BLaER1 treated with 17β-estradiol and CSF1 and Interleukin-3, amounts not matched to agents 10 nM and 100 nM (cell line): Measurements from ENCODE around the gene TSC1.

ENCODE experiments used
- H3K27ac ChIP-seq, 11 experiments: shearing (Covaris generic); formaldehyde crosslinking; 2 replicates each; pipeline ENCODE4 v1.8.1; 2022
- H3K27me3 ChIP-seq, 11 experiments: shearing (Covaris generic); formaldehyde crosslinking; 2 replicates each; pipeline ENCODE4 v1.8.1; 2022
- H3K36me3 ChIP-seq, 11 experiments: shearing (Covaris generic); formaldehyde crosslinking; 2 replicates each; pipeline ENCODE4 v1.8.1; 2022
- H3K4me1 ChIP-seq, 10 experiments: shearing (Covaris generic); formaldehyde crosslinking; 2 replicates each; pipeline ENCODE4 v1.8.1; 2022
- H3K4me2 ChIP-seq, 11 experiments: shearing (Covaris generic); formaldehyde crosslinking; 2 replicates each; pipeline ENCODE4 v1.8.1; 2022
- H3K4me3 ChIP-seq, 10 experiments: shearing (Covaris generic); formaldehyde crosslinking; 2 replicates each; pipeline ENCODE4 v1.8.1; 2022
- H3K9ac ChIP-seq, 11 experiments: shearing (Covaris generic); formaldehyde crosslinking; 2 replicates each; pipeline ENCODE4 v1.8.1; 2022
- H3K9me3 ChIP-seq, 11 experiments: shearing (Covaris generic); formaldehyde crosslinking; replicated peaks in 1 of 11; 2 replicates each; pipeline ENCODE4 v1.8.1; 2022
- H4K20me1 ChIP-seq, 11 experiments: shearing (Covaris generic); formaldehyde crosslinking; 2 replicates each; pipeline ENCODE4 v1.8.1; 2022
- Cebpa-rat ChIP-seq, 11 experiments: shearing (Covaris generic); IDR thresholded peaks; 2 replicates each; pipeline ENCODE4 v1.8.1; 2022

Gene TSC1

GRCh38 chr9:132988244-132989013 lies 44.0 kb upstream of the TSC1 start:
- H3K9me3 ChIP-seq, result no peaks in the 10 kb centered on the region
- no peak for TF ChIP-seq Cebpa-rat (IDR thresholded peaks at IDR 0.05)
- no peaks in the 10 kb centered on the region for H3K36me3 ChIP-seq
- H3K4me3 ChIP-seq, result no peak overlapping the region
- H3K4me1 ChIP-seq, result peaks cover 38 to 100% (median 94%) of the 10 kb centered on the region in 10 experiments
- H4K20me1 ChIP-seq, result peaks cover 0 to 17% (median 0%) of the 10 kb centered on the region in 11 experiments; a peak in 3 of 22 replicates
- H3K4me2 ChIP-seq, result peak overlapping the region in 5 of 11 experiments; percentile 68 to 93 (median 92); a peak in 10 of 22 replicates
- no peak overlapping the region for H3K9ac ChIP-seq
- no peak overlapping the region for H3K27ac ChIP-seq
- H3K27me3 ChIP-seq, result peaks cover 0 to 40% (median 5%) of the 10 kb centered on the region in 11 experiments; a peak in 7 of 22 replicates

- Histone ChIP-seq H3K9ac (0 out of 22 replicates have a peak overlapping the region, but pooled peaks of 1 of the 11 experiments have one; percentile 29), H3K36me3 (no peaks in the 10 kb centered on the region)
Measured at GRCh38 chr9:132986640-132987620, 42.5 kb upstream of the TSC1 start.

GRCh38 chr9:132986114-132986513 lies 41.7 kb upstream of the TSC1 start:
- Histone ChIP-seq H3K9ac (no peak overlapping the region), H3K4me3 (no peak overlapping the region), H3K9me3 (no peaks in the 10 kb centered on the region), H4K20me1 (peaks cover 0 to 18% (median 0%) of the 10 kb centered on the region in 11 experiments; a peak in 3 of 22 replicates), H3K27ac (no peak overlapping the region), H3K4me1 (peaks cover 38 to 92% (median 87%) of the 10 kb centered on the region in 10 experiments), H3K36me3 (no peaks in the 10 kb centered on the region), H3K4me2 (peak overlapping the region in 9 of 11 experiments; percentile 50 to 93 (median 71); a peak in 18 of 22 replicates), H3K27me3 (peaks cover 5 to 32% (median 10%) of the 10 kb centered on the region in 11 experiments)
- TF ChIP-seq Cebpa-rat (IDR thresholded peaks at IDR 0.05), result no peak

More at GRCh38 chr9:132986640-132987620, 42.5 kb upstream of the TSC1 start:
- Histone ChIP-seq H3K9me3 (no peaks in the 10 kb centered on the region), H3K27me3 (peaks cover 0 to 34% (median 5%) of the 10 kb centered on the region in 11 experiments; a peak in 8 of 22 replicates), H3K4me2 (peak overlapping the region; percentile 40 to 93 (median 69)), H4K20me1 (peaks cover 0 to 18% (median 0%) of the 10 kb centered on the region in 11 experiments; a peak in 3 of 22 replicates), H3K4me3 (no peak overlapping the region), H3K4me1 (peaks cover 44 to 100% (median 94%) of the 10 kb centered on the region in 10 experiments), H3K27ac (no peak overlapping the region)
- no peak for TF ChIP-seq Cebpa-rat (IDR thresholded peaks at IDR 0.05)

- H3K27ac ChIP-seq, result no peak overlapping the region
- no peaks in the 10 kb centered on the region for H3K9me3 ChIP-seq
- no peak overlapping the region for H3K9ac ChIP-seq
- peak overlapping the region in 9 of 11 experiments; percentile 35 to 93 (median 69); a peak in 18 of 22 replicates for H3K4me2 ChIP-seq
- H3K4me1 ChIP-seq, result peaks cover 38 to 86% (median 81%) of the 10 kb centered on the region in 10 experiments
- H3K4me3 ChIP-seq, result no peak overlapping the region
- H4K20me1 ChIP-seq, result peaks cover 0 to 18% (median 0%) of the 10 kb centered on the region in 11 experiments; a peak in 3 of 22 replicates
- H3K27me3 ChIP-seq, result peaks cover 11 to 39% (median 16%) of the 10 kb centered on the region in 11 experiments
- no peak for TF ChIP-seq Cebpa-rat (IDR thresholded peaks at IDR 0.05)
- H3K36me3 ChIP-seq, result no peaks in the 10 kb centered on the region
Measured at GRCh38 chr9:132985489-132985888, 41.1 kb upstream of the TSC1 start.

GRCh38 chr9:132985071-132985350 lies 40.6 kb upstream of the TSC1 start:
- Histone ChIP-seq H3K9me3 (no peaks in the 10 kb centered on the region), H3K4me2 (peak overlapping the region in 9 of 11 experiments; percentile 35 to 93 (median 69); a peak in 17 of 22 replicates), H3K27me3 (peaks cover 16 to 43% (median 21%) of the 10 kb centered on the region in 11 experiments), H3K36me3 (no peaks in the 10 kb centered on the region), H3K4me3 (no peak overlapping the region), H3K27ac (no peak overlapping the region), H3K9ac (no peak overlapping the region; a peak in 1 of 22 replicates), H3K4me1 (peaks cover 38 to 81% (median 76%) of the 10 kb centered on the region in 10 experiments), H4K20me1 (peaks cover 0 to 18% (median 0%) of the 10 kb centered on the region in 11 experiments; a peak in 3 of 22 replicates)
- no peak for TF ChIP-seq Cebpa-rat (IDR thresholded peaks at IDR 0.05)

- H3K9me3 ChIP-seq, result no peaks in the 10 kb centered on the region
- no peak overlapping the region for H3K27ac ChIP-seq
- H3K27me3 ChIP-seq, result peaks cover 22 to 49% (median 27%) of the 10 kb centered on the region in 11 experiments
- no peaks in the 10 kb centered on the region for H3K36me3 ChIP-seq
- H4K20me1 ChIP-seq, result peaks cover 0 to 18% (median 0%) of the 10 kb centered on the region in 11 experiments; a peak in 3 of 22 replicates
- H3K4me3 ChIP-seq, result no peak overlapping the region
- TF ChIP-seq Cebpa-rat (IDR thresholded peaks at IDR 0.05), result no peak
- peak overlapping the region in 4 of 11 experiments; percentile 6 to 35 (median 22); a peak in 3 of 22 replicates for H3K9ac ChIP-seq
- H3K4me2 ChIP-seq, result peak overlapping the region; percentile 41 to 92 (median 78)
- H3K4me1 ChIP-seq, result peaks cover 38 to 77% (median 73%) of the 10 kb centered on the region in 10 experiments
Measured at GRCh38 chr9:132984202-132985070, 40.0 kb upstream of the TSC1 start.

GRCh38 chr9:132983491-132984201 lies 39.2 kb upstream of the TSC1 start:
- no peaks in the 10 kb centered on the region for H3K36me3 ChIP-seq
- peak overlapping the region in 2 of 11 experiments; percentile 21 to 23; a peak in 1 of 22 replicates for H3K9ac ChIP-seq
- H3K4me3 ChIP-seq, result no peak overlapping the region
- H3K27me3 ChIP-seq, result peaks cover 30 to 57% (median 35%) of the 10 kb centered on the region in 11 experiments
- H3K27ac ChIP-seq, result no peak overlapping the region
- peak overlapping the region; percentile 41 to 92 (median 78); a peak in 20 of 22 replicates for H3K4me2 ChIP-seq
- peaks cover 44 to 77% (median 73%) of the 10 kb centered on the region in 10 experiments for H3K4me1 ChIP-seq
- peaks cover 0 to 18% (median 0%) of the 10 kb centered on the region in 11 experiments; a peak in 4 of 22 replicates for H4K20me1 ChIP-seq
- TF ChIP-seq Cebpa-rat (IDR thresholded peaks at IDR 0.05), result no peak
- no peaks in the 10 kb centered on the region for H3K9me3 ChIP-seq
